Prostate gland (tissue), 2 donors: ENCODE results near the gene CBL.

Source experiments
- POLR2A ChIP-seq: fragments of 450-650 bp; IDR thresholded peaks from one replicate; pipeline ENCODE4 v1.6.1; 2016; ENCODE audit warnings: antibody characterized with exemption, mild to moderate bottlenecking
- POLR2AphosphoS5 ChIP-seq: sonication (generic); formaldehyde crosslinking; IDR thresholded peaks from one replicate; pipeline ENCODE4 v1.6.1; 2017; ENCODE audit warnings: antibody characterized with exemption
- TF ChIP-seq, protein P1 (sequence below), 4 experiments: fragments of 200-600 bp in 2 of 4; fragments of 450-650 bp in 2 of 4; sonication (generic) in 2 of 4; IDR thresholded peaks; 1 replicate in 3 of 4; 2 replicates in 1 of 4; pipeline ENCODE4 v1.5.1; 2016 to 2019; ENCODE audit warnings: antibody characterized with exemption in 4 of 4, mild to moderate bottlenecking in 2 of 4, moderate library complexity in 2 of 4

DNA sequence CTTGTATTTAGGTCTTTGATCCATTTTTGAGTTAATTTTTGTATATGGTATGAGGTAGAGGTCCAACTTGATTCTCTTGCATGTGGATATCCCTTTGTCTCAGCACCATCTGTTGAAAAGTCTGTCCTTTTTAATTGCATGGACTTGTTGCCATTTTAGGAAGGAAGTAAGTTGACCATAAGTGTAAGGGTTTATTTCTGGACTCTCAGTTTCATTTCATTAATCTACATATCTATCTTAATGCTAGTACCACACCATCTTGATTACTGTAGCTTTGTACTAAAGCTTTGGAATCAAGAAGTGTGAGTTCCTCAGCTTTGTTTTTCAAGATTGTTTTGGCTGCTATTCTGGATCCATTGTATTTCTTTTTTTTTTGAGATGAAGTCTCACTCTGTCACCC, 31.4 kb downstream of the CBL start:
- TF ChIP-seq, protein P1, sequence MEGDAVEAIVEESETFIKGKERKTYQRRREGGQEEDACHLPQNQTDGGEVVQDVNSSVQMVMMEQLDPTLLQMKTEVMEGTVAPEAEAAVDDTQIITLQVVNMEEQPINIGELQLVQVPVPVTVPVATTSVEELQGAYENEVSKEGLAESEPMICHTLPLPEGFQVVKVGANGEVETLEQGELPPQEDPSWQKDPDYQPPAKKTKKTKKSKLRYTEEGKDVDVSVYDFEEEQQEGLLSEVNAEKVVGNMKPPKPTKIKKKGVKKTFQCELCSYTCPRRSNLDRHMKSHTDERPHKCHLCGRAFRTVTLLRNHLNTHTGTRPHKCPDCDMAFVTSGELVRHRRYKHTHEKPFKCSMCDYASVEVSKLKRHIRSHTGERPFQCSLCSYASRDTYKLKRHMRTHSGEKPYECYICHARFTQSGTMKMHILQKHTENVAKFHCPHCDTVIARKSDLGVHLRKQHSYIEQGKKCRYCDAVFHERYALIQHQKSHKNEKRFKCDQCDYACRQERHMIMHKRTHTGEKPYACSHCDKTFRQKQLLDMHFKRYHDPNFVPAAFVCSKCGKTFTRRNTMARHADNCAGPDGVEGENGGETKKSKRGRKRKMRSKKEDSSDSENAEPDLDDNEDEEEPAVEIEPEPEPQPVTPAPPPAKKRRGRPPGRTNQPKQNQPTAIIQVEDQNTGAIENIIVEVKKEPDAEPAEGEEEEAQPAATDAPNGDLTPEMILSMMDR (IDR thresholded peaks at IDR 0.05): no peak
- no peak for TF ChIP-seq POLR2A
- no peak for TF ChIP-seq POLR2AphosphoS5
